GM19240 (cell line): ENCODE measurements around the gene CD163.
"Not testable (repeated sequence)": the region's sequence is repeated elsewhere in the genome, so short reads cannot be mapped to it uniquely, and the experiment has no call there.

Experiments
- DNase-seq: peaks from one replicate; pipeline ENCODE4 v3.0.0; 2011; ENCODE audit warnings: low spot score; ENCODE audit not compliant: insufficient read length

The CD163 gene

GRCh38 chr12:7450667-7451066, 52.9 kb downstream of the CD163 start:
- no peak for DNase-seq

- no peak for DNase-seq
Observed at GRCh38 chr12:7448099-7448498, 55.5 kb downstream of the CD163 start.

- DNase-seq, result no peak
Observed at GRCh38 chr12:7444537-7444936, 59.0 kb downstream of the CD163 start.

GRCh38 chr12:7444076-7444475, 59.5 kb downstream of the CD163 start, which contains the start of gene CD163L1:
Gene CD163L1 (minus strand): TSS chr12:7444153. CDS start chr12:7444127, 26 bp downstream.
- no peak for DNase-seq

GRCh38 chr12:7441216-7441615, 62.4 kb downstream of the CD163 start:
- DNase-seq, result no peak

GRCh38 chr12:7439579-7440505, 63.7 kb downstream of the CD163 start:
- no peak for DNase-seq

- DNase-seq, result not testable (repeated sequence)
Observed at GRCh38 chr12:7438291-7438995, 65.1 kb downstream of the CD163 start.

GRCh38 chr12:7437494-7437893, 66.1 kb downstream of the CD163 start:
- not testable (repeated sequence) for DNase-seq

GRCh38 chr12:7434670-7435069, 68.9 kb downstream of the CD163 start:
- DNase-seq, result no peak

GRCh38 chr12:7433276-7433822, 70.2 kb downstream of the CD163 start:
- no peak for DNase-seq

- no peak for DNase-seq
Observed at GRCh38 chr12:7431993-7432685, 71.4 kb downstream of the CD163 start.
